Ecto neural progenitor cell (in vitro differentiated cells): ENCODE results near the gene ALCAM.
"Not testable (repeated sequence)": the region's sequence is repeated elsewhere in the genome, so short reads cannot be mapped to it uniquely, and the experiment has no call there.

Experiments used
- DNase-seq: peaks from one replicate; pipeline ENCODE4 v3.0.0-alpha.2; 2018; ENCODE audit warnings: low spot score

ALCAM gene

GRCh38 chr3:105598042-105598796 is 231.5 kb downstream of the ALCAM start:
- DNase-seq: no peak

GRCh38 chr3:105599350-105599749 is 232.6 kb downstream of the ALCAM start:
- DNase-seq: no peak

GRCh38 chr3:105601756-105602155 is 235.0 kb downstream of the ALCAM start:
- not testable (repeated sequence) for DNase-seq

DNA sequence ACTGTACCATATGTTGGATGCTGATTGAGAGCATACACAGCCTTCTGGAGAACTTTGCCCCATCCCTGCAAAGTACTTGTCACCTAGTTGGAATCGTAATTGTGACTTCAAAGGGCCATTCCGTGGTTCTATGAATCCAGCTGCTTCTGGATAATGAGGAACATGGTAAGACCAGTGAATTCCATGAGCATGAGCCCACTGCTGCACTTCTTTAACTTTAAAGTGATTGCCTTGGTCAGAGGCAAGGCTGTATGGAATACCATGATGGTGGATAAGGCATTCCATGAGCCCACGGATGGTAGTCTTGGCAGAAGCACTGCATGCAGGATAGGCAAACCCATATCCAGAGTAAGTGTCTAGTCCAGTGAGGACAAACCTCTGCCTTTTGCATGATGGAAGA is 235.6 kb downstream of the ALCAM start:
- not testable (repeated sequence) for DNase-seq

DNA sequence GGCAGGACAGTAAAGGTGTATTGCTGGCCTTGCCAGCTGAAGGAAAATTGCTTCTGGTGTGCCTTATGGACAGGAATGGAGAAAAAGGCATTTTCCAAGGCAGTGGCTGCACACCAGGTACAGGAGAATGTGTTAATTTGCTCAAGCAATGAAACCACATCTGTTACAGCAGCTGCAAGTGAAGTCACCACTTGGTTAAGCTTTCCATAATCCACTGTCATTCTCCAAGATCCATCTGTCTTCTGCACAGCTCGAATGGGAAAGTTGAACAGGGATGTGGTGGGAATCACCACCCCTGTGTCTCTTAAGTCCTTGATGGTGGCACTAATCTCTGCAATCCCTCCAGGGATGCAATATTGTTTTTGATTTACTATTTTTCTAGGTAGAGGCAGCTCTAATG is 236.8 kb downstream of the ALCAM start:
- not testable (repeated sequence) for DNase-seq

GRCh38 chr3:105606016-105606415 is 239.3 kb downstream of the ALCAM start:
- DNase-seq: no peak

- DNase-seq: no peak
These were observed 241.9 kb downstream of the ALCAM start for GRCh38 chr3:105608623-105609022.

GRCh38 chr3:105610473-105610872 is 243.8 kb downstream of the ALCAM start:
- no peak for DNase-seq

GRCh38 chr3:105611304-105612192 is 244.8 kb downstream of the ALCAM start:
- DNase-seq: no peak

DNA sequence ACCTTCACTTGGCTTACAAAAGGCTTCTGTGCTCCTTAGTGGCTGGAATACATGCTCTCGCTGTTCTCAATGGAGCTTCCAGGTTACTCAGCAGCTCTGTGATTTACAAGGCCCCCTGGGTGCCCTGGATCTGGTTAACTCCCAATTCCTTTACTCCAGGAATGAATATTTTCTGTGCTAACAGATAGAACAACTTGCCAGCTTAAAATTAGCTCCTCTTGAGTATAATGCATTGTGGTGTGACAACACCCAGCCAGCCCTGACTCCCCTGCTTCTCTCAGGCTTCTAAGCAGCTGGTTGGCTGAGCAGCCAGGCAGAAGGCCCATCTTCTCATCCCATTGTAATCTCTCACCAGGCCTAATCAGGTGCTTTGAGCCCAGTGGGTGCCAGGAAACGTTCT is 246.4 kb downstream of the ALCAM start:
- no peak for DNase-seq

DNA sequence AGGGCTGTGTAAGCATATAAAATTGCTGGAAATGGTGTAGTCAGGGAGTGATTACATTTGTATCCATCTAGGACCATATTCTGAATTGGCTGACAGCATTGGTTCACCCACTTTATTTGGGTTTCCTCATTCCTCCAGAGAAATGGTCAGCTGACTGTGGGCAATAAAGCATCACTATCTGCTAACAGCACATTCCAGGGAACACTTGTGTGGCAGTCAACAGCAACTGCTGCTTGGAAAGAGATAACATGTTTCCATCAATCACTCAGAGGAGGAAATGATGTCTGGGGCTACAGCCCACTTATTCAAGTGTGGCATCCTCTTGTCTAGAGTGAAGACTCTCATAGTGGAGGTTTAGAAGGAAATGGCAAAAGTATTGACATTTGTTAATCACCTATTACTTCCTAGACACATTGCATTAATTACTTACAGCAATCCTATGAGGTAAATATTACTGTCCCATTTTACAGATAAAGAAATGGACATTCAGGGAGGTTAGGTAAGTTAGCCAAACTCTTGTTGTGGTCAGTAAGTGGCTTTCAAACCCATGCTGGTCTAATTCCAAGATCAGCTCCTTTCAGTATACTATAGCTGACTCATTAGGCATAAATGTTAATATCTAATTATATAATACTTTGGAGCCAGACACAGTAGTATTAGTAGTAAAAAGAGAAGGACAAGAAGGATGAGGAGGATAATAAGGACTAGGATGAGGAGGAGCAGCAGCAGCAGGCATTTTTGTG is 247.8 kb downstream of the ALCAM start:
- DNase-seq: no peak

GRCh38 chr3:105615814-105616213 is 249.1 kb downstream of the ALCAM start:
- DNase-seq: no peak

- DNase-seq: no peak
These were observed 249.8 kb downstream of the ALCAM start for GRCh38 chr3:105616374-105617121.

- no peak for DNase-seq
These were observed 251.8 kb downstream of the ALCAM start for GRCh38 chr3:105618556-105618955.

DNA sequence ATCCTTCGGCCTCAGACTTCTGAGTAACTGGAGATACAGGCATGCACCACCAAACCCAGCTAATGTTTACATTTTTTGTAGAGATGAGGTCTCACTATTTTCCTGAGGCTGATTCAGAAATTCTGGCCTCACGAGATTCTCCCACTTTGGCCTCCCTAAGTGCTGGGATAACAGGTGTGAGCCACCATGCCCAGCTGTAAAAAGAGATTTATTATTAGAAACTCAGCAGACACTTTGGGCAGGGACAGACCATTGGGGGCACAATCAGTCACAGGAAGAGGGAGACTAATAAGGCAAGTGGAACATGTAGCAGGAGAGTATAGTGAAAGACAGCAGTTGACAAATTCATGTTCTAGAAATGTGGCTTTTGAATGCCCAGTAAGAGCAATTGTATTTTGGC is 252.9 kb downstream of the ALCAM start:
- DNase-seq: no peak

GRCh38 chr3:105620236-105620635 is 253.5 kb downstream of the ALCAM start:
- no peak for DNase-seq

DNA sequence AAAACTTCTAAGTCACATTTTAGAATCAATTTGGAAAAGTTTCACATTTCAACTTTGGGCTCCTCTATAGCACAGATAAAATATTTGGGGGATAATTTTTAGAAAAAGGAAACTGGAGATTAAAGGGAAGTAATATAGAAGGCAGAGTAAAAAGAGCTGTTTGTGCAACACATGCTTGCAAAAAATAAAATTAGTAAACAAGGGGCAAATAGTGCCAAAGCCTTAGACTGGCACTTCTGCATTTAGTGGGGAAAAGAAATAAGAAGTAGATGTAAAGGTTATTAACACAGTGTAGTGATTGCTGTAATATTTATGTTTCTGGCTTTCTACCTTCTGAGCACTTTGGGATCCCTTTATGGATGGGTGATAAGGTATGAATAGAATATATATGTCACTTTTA is 255.5 kb downstream of the ALCAM start:
- DNase-seq: no peak
